ENCODE results near the gene SMG1.

- TF ChIP-seq EZH2phosphoT487 (IDR thresholded peaks at IDR 0.05; ENCODE audit: borderline replicate concordance, low read length) = no peak
- TF ChIP-seq CTCF (IDR thresholded peaks at IDR 0.05; ENCODE audit: low read depth, low read length, poor library complexity, severe bottlenecking) = no peak
These were observed 24.4 kb upstream of the SMG1 start for GRCh38 chr16:18950469-18951185.

Measured in DOHH2 (cell line).